Skeletal muscle satellite cell (primary cell): ENCODE measurements around the gene ATXN1.

Experiments used
- H3K27me3 ChIP-seq: 2 replicates; pipeline ENCODE4 v1.7.0; 2013; ENCODE audit warnings: low read length; ENCODE audit not compliant: control insufficient read depth, insufficient read depth
- H3K36me3 ChIP-seq: 2 replicates; pipeline ENCODE4 v1.7.0; 2013; ENCODE audit warnings: mild to moderate bottlenecking, control low read depth, low read length; ENCODE audit not compliant: insufficient read depth
- H3K4me1 ChIP-seq: 2 replicates; pipeline ENCODE4 v1.7.0; 2013; ENCODE audit warnings: low read length; ENCODE audit not compliant: control insufficient read depth, insufficient read depth
- H3K4me2 ChIP-seq: 2 replicates; pipeline ENCODE4 v1.7.0; 2013; ENCODE audit warnings: mild to moderate bottlenecking, low read length
- H3K4me3 ChIP-seq: 2 replicates; pipeline ENCODE4 v1.7.0; 2013; ENCODE audit warnings: low read length
- H3K9ac ChIP-seq: 2 replicates; pipeline ENCODE4 v1.7.0; 2013; ENCODE audit warnings: mild to moderate bottlenecking, low read depth, low read length, moderate library complexity
- H3K9me3 ChIP-seq: replicated peaks from 2 replicates; pipeline ENCODE4 v1.7.0; 2013; ENCODE audit warnings: mild to moderate bottlenecking, control low read depth, low read length

The ATXN1 gene

DNA sequence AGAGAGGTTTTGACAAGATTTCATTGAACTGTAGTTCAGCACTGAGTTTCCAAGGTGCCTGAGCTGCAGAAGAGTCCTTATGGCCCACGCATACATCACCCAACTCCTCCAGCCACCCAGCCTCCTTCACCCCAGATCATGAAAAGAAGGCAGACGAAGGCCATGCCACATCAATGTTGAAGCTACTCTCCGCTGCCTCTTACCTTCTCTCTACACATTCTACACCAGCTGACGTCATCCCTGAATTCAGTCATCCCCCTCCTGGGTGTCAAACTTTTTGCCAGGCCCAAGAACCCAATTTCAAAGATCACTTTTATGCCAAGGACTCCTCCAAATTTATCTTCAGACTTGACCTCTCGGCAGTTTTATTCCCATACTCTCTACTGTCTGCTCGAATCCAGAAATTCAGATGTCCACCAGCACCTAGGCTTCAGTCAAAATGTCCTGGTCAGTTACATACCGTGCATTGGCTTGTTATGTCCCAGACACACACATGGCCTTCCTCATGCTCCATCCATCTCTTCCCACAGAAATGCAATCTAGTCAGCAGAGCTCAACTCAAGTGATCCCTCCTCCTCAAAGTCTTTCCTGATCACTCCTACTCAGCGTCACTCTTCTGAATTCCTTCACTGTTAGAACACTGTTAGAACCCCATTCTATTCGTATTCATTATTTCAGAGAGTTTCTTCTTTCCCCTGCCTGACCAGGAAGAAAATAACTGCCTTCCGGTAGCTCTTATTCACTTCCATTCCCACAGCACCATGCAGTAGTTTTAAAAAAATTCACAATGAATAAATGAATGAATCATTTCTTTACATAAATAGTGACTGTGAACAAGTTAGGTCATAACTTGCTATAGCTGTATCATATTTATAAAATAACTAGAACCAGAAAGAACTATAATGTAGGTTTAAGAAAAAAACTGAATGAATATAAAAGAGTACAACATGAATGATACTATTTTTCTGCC lies 11.5 kb downstream of the ATXN1 start:
- Histone ChIP-seq H3K9me3 (no peaks in the 10 kb centered on the region), H3K4me2 (no peak overlapping the region), H3K4me3 (no peak overlapping the region), H3K36me3 (no peaks in the 10 kb centered on the region), H3K9ac (no peak overlapping the region), H3K4me1 (peaks cover 59% of the 10 kb centered on the region), H3K27me3 (no peaks in the 10 kb centered on the region)

DNA sequence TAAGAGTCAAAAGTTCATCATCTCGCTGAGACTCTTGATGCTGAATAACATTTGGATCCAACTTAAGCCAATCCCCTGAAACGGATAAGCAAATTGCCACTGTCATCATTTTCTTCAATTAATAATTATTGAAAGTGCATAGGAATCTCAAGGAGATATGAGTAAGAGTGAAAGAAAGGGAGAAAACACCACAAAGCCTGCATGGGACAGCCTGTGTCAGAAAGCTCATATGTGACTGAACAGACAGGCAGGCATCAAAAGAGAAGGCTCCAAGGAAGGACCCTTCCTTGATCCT lies 13.3 kb downstream of the ATXN1 start:
- no peak overlapping the region for H3K4me3 ChIP-seq
- no peaks in the 10 kb centered on the region for H3K36me3 ChIP-seq
- H3K27me3 ChIP-seq = no peaks in the 10 kb centered on the region
- H3K4me1 ChIP-seq = peaks cover 58% of the 10 kb centered on the region
- H3K9me3 ChIP-seq = no peaks in the 10 kb centered on the region
- peak overlapping the region; percentile 55 for H3K9ac ChIP-seq
- H3K4me2 ChIP-seq = peak overlapping the region; percentile 40

DNA sequence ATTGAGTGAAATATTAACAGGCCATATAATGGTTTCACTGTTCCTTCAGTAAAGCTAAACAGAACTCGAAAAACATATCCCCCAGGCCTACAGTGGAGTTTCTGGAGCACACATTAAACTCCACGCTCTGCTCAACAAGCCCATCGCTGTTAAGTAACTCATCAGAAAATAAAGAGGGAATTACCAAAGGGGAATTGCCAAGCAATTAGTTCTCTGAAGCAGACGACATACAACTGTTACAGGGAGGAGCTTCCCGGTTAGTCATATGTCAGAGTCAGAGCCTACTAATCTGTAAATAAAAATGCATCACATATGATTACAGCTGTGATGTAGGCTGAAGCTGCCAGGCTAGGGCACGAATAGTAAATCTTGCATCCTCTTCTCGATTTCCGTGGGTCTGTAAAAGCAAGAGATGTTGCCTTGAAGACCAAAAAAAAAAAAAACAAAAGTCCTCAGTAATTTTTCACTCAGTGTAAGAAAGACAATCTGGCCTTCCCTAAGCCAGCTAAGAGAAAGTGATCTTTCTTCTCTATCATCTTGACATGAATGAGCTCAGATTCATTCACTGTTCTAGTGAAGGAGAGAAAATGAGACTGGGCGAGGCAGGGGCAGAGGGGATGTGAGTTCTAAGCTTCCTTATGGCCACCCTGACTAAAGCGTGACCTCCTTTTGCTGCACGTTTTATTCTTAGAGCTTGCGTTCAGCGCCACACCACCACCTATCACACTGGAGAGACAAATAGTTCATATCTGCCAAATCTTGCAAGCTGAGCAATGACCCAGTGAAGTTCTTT lies 13.8 kb downstream of the ATXN1 start:
- Histone ChIP-seq H3K9ac (peak overlapping the region; percentile 55), H3K9me3 (no peaks in the 10 kb centered on the region), H3K27me3 (no peaks in the 10 kb centered on the region), H3K36me3 (no peaks in the 10 kb centered on the region), H3K4me1 (peaks cover 58% of the 10 kb centered on the region), H3K4me3 (peak overlapping the region; percentile 31), H3K4me2 (peak overlapping the region; percentile 40)

DNA sequence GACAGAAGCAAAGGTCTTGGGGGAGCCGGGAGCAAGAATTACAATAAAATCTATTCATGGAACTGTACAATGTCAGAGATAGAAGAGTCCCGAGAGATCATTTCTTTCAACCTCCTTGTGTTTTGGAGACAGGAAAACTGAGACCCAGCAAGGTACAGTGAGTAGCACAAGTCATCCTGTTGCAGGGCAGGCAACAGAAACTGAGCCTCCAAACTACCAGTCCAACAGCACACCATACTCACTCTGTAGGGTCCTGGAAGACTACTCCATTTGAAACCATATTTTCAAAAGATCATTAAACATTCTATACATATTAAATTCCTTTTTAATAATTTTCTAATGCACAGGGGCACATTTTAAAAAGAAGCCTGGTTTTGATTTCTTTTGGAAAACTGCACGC lies 14.4 kb downstream of the ATXN1 start:
- Histone ChIP-seq H3K9me3 (no peaks in the 10 kb centered on the region), H3K36me3 (no peaks in the 10 kb centered on the region), H3K27me3 (no peaks in the 10 kb centered on the region), H3K4me2 (peak overlapping the region; percentile 40), H3K4me1 (peaks cover 58% of the 10 kb centered on the region), H3K9ac (peak overlapping the region; percentile 8), H3K4me3 (no peak overlapping the region)

DNA sequence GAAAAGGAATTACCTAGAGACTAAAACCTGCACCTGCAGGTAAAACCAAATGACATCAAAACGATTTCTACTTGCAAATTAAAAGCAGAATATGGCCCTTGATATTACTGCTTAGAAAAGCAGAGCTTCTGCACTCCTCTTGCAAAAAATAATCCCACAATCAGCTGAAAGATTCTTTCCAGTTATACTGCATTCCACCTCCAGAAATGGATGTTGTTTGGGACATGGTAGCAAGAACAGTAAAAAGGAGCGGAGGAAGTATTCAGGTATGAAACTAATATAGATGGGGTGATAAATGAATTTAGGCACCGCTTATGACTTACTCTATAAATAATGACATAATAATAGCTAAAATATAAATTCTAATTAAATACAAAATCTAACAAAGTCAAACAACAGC lies 14.9 kb downstream of the ATXN1 start:
- H3K4me3 ChIP-seq = no peak overlapping the region
- peaks cover 58% of the 10 kb centered on the region for H3K4me1 ChIP-seq
- no peak overlapping the region for H3K4me2 ChIP-seq
- no peaks in the 10 kb centered on the region for H3K36me3 ChIP-seq
- H3K9ac ChIP-seq = no peak overlapping the region
- no peaks in the 10 kb centered on the region for H3K9me3 ChIP-seq
- H3K27me3 ChIP-seq = no peaks in the 10 kb centered on the region

DNA sequence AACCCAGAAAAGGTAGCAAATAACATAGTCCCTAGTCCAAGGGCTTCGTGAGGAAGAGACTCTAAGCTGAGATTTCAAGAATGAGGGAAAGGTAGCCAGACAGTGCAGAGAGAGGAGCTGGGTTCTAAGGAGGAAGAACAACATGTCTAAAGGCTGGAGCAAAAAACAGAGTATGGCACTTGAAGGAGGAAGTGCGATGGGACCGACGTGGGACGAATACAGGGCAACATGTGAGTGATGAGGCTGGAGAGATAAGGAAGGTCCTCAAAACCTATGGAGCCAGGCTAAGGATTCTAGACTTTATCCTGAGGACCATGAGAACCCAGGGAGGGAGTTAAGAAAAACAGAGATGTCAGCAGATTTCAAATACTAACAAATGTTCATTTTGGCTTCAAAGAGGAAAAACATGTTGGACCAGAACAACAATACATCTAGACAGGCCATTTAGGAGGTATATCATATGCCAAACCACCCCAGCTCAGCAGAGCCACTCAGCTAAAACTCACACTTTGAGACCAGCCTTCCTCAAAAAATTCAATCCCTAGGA lies 17.5 kb downstream of the ATXN1 start:
- H3K36me3 ChIP-seq = peaks cover 6% of the 10 kb centered on the region
- H3K9me3 ChIP-seq = no peaks in the 10 kb centered on the region
- H3K9ac ChIP-seq = no peak overlapping the region
- no peaks in the 10 kb centered on the region for H3K27me3 ChIP-seq
- no peak overlapping the region for H3K4me2 ChIP-seq
- no peak overlapping the region for H3K4me3 ChIP-seq
- H3K4me1 ChIP-seq = peaks cover 59% of the 10 kb centered on the region

DNA sequence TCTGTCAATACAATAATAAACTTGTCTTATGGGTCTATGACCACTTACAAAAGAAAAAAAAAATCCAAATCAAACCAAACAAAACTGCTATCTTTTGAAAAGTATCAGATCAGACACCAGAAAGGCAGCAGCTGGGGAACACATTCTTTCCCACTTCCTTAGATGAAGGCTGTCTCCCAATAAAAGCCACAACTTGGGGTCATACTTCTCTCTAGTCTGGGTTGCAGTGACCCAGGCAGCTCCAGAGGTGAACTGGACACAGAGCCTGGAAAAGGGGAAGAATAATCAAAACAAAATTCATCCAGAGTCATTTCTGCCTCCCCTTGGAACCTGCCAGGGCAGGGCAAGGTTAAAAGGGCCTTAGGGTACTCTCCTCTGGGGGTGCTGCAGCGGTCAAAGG lies 19.1 kb downstream of the ATXN1 start:
- Histone ChIP-seq H3K4me3 (no peak overlapping the region), H3K36me3 (peaks cover 6% of the 10 kb centered on the region), H3K9me3 (no peaks in the 10 kb centered on the region), H3K4me2 (peak overlapping the region; percentile 68), H3K9ac (peak overlapping the region; percentile 76), H3K27me3 (no peaks in the 10 kb centered on the region), H3K4me1 (peaks cover 63% of the 10 kb centered on the region)

DNA sequence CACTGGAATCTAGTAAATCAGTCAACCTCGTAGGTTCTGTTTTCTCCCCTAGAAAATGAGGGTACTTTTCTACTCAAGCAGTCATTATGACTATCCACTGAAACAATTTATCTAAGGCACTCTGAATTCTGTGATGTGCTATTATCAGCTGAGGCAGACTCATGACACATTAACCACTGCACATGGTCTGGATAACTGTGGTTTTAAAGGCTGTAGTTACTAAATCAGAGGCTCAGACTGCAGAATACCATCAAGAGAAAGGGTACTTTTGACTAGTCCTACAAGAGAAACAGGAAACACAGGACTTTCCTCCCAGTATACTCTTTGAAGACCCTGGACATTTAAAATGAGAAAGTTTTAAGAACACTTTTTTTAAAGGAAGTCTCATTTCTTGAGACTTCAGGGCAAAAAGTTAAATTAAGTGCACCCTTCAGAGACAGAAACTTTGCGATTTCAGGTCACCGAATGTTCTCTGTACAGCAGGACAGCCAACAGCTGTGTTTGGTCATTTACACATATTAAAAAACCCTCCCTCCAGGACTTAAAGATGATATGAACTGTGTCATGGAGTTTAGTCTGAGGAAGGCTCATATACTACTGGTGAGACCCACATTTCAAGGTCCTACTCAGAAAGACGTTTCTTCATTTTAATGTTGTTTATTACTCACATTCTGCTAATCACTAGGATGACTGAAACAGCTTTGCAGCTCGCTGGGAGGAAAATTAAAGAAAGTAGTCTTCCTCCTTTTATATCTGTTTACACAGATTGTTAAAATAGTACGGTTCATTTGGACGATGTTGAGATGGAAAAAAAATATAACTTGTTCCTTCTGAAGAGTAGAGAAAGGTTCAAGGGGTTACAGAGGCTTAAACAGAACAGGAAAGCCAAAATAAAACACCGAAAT lies 19.9 kb downstream of the ATXN1 start:
- Histone ChIP-seq H3K4me3 (peak overlapping the region; percentile 15), H3K4me1 (peaks cover 64% of the 10 kb centered on the region)

DNA sequence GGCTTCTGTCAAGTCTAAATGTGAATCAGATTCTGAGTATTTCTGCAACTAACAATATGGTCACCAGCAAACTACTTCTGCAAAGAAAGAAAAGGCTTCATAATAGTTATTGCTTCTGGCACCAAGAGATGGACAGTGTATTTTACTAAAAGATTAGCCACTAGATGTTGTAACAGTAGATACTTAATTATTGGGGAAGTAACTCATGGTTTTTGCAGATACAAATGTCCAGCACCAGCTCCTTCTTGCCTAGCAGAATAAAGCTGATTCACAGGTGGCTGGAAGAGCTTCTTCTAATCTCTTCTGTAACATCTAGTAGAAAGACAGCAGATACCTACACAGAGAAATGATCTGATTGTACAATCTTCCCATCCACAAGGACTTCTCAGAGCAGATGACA lies 21.2 kb downstream of the ATXN1 start:
- Histone ChIP-seq H3K36me3 (peaks cover 6% of the 10 kb centered on the region), H3K9me3 (no peaks in the 10 kb centered on the region), H3K27me3 (no peaks in the 10 kb centered on the region), H3K9ac (no peak overlapping the region), H3K4me3 (no peak overlapping the region), H3K4me1 (peaks cover 60% of the 10 kb centered on the region), H3K4me2 (no peak overlapping the region)

More for the DNA sequence above, 19.9 kb downstream of the ATXN1 start:
- Histone ChIP-seq H3K9ac (peak overlapping the region; percentile 76), H3K27me3 (no peaks in the 10 kb centered on the region), H3K9me3 (no peaks in the 10 kb centered on the region), H3K36me3 (peaks cover 6% of the 10 kb centered on the region), H3K4me2 (peak overlapping the region; percentile 68)

DNA sequence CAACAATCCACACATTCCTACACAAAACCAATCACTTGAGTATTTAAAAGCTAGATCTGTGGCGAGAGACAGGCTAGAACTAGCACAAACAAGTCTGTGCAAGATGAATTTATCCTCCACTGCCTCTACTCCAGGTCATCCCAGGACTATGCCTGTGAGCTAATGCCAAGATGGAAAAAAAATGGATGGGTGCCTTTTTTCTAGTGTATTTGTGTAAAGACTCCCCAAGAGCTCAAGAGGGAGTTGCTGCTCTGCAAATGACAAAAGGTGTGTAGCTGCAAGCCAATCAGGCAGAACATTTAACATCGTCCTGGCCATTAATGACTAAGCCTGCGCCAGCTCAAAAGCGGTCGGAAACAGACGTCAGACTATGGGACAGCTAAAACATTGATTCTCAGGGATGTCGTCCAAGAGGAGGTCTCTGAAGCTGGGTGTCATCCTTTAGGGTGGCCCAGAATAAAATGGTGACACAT lies 21.9 kb downstream of the ATXN1 start:
- Histone ChIP-seq H3K36me3 (peaks cover 6% of the 10 kb centered on the region), H3K4me1 (peaks cover 55% of the 10 kb centered on the region), H3K4me2 (no peak overlapping the region), H3K9ac (no peak overlapping the region), H3K4me3 (no peak overlapping the region), H3K27me3 (no peaks in the 10 kb centered on the region), H3K9me3 (no peaks in the 10 kb centered on the region)

DNA sequence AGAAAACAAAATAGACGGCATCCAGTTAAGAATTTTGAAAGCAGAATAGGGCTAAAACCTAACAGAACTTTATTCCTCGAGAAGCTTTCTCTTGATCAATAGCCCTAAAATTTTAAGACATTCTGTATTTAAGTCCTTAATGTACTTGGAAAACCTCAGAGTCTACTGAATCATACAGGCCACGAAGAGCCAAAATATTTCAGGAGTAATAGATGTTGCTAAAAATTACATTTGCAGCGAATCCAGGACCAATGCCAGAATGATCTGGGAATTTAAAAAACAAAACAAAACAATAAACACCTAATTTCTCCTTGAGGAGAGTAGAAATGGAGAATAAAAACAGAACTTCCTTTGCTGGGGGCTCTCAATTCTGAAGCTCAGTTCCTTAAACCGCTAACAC lies 23.3 kb downstream of the ATXN1 start:
- Histone ChIP-seq H3K4me3 (no peak overlapping the region), H3K4me2 (no peak overlapping the region), H3K9ac (no peak overlapping the region), H3K4me1 (peaks cover 55% of the 10 kb centered on the region), H3K9me3 (no peaks in the 10 kb centered on the region), H3K36me3 (peaks cover 6% of the 10 kb centered on the region), H3K27me3 (no peaks in the 10 kb centered on the region)
